Left cardiac atrium (tissue), 4 donors: ENCODE data around the gene SSC4D. TPM values are rescaled to one million over a fixed set of nuclear protein-coding genes. Genes with fewer than 3 reads are reported as not detected.
"Not testable (repeated sequence)": the region's sequence is repeated elsewhere in the genome, so short reads cannot be mapped to it uniquely, and the experiment has no call there.

Experiments
- ATAC-seq, 2 donors: fragments of 200-7000 bp; cut with Tn5 transposase; one replicate each; pipeline ENCODE4 v1.9.1; 2020; ENCODE audit warnings: mild to moderate bottlenecking in 2 of 2, moderate library complexity in 2 of 2
- DNase-seq: peaks from one replicate; pipeline ENCODE4 v3.0.0-alpha.2; 2020
- intact Hi-C, 2 donors: fragments of 100-400 bp; cut with DNase I; formaldehyde crosslinking; loops; one replicate each; pipeline versions ENCODE4 v1.14.1 to v1.15.1; 2022 to 2023
- long read RNA-seq: library from polyadenylated mRNA; unstranded; transcript quantifications from one replicate; pipeline ENCODE4 v2.0.0, GENCODE V29; 2021
- total RNA-seq, 2 donors: library from RNA; stranded (reverse); fragmentation: NEBNext Ultra II Directional; extraction: Animal tissue kit (Norgen Biotek cat#: 25700); gene quantifications; one replicate each; pipeline ENCODE4 v1.2.1, GENCODE V29; 2021
- donor health status: DM: no; HTN: yes; CAD: no.
- donor health status: DM: no; HTN: yes; CAD: no; lungs with severe emphysema.
- donor health status: DM: yes; HTN: yes; CAD: no.
- donor health status: Dilated cardiomyopathy.

The SSC4D gene
- total RNA-seq: 1 to 10 TPM in 1 of 2 donors, under 1 TPM in 1; 0.55 to 1.4 TPM
- long read RNA-seq, partial matches to known transcripts: 0 of 2 reads
- long read RNA-seq, other reads (novel, unspliced or antisense): 2 of 2 reads

DNA sequence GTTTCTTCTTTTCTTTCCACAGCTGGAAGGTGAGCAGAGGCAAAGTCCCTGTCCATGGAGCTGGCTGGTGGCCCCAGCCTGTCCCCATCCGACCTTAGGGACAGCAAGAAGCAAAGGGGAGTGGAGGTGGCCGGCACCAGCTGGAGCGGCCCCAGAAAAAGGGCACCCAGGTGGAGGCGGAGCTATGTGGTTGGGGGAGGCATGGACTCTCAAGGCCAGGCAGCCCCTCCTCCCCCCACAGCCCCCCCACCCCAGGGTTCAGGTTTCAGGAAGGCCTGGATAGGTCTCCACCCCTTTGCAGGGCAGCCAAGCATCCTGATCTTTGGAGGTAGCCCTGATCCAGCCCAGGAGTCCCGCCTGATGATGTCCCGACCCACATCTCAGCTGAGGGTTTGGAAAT lies at the start of gene SSC4D:
SSC4D (minus strand) TSS at position 161 of the 400 bp plus-strand sequence. CDS start 5,258 bp downstream, outside the sequence.
- intact Hi-C loops: no loop called here
- no peak for DNase-seq
- ATAC-seq: no peak

DNA sequence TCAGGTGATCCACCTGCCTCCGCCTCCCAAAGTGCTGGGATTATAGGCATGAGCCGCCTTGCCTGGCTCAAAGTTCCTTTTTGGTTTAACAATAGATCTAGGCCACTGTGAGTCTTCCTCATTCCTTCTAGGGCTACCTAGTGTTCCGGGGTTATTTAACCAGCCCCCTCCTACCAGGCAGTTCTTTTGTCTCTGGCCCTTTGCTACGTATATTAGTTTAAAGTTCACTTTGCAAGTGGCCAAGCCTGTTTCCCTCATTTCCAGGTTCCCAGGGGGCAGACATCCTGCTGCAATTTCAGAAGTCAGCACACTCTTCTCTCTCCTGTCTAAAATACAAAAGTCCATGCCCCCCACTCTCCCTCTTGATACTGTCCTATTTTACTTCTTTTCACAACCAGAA lies 49.0 kb upstream of the SSC4D start:
- DNase-seq, ATAC-seq, intact Hi-C loops: not testable (repeated sequence)

DNA sequence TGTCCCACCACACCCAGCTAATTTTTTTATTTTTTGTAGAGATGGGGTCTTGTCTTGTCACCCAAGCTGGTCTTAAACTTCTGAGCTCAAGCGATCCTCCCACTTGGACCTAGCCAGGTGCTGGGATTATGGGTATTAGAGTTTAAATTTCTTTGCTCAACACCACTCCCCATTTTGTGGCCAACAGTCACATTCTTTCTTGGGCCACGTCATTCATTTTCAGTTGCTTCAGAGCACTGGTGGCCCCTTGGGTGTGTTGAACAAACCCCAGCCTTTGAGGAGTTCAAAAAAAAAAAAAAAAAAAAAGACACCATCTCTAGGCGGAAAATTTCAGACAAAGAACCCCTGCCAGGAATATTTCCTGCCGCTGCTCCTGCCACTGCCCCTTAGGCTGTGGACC lies 47.5 kb upstream of the SSC4D start:
- DNase-seq, ATAC-seq, intact Hi-C loops: not testable (repeated sequence)

DNA sequence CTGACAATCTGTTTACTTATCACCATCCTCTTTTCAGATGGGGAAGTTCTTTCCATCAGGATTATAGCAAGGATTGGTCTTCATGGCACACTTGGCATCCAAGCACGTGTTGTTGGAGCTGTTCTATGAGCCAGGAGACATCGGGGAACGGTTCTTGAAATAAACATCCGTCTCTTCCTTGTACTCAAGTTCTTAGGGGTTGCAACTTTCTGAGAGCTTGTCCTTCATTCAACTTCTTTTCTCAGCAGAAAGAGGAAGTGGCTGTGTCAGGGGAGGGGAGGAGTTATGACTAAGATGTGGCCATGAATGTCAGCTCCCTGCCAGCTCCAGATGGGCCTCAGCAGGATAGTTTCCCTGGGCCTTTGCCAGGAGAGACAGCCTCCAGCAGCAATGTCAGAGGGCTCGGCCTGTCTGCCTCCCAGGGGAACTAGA lies 36.1 kb upstream of the SSC4D start:
- peak; percentile 97 to 99 for ATAC-seq
- intact Hi-C loops, DNase-seq: not testable (repeated sequence)

DNA sequence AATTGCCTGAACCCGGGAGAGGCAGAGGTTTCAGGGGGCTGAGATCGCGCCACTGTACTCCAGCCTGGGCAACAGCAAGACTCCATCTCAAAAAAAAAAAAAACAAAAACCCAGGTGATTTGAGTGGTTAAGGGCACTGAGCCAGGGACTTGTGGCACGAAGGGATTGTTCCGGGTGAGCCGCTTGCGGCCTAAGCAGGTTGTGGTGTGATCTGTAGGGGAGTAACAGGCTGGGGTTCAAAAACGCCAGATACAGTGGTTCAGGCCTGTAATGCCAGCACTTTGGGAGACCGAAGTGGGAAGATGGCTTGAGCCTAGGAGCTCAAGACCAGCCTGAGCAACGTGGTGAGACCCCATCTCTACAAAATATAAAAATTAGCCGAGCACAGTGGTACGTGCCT lies 34.3 kb upstream of the SSC4D start:
- DNase-seq, intact Hi-C loops, ATAC-seq: not testable (repeated sequence)

DNA sequence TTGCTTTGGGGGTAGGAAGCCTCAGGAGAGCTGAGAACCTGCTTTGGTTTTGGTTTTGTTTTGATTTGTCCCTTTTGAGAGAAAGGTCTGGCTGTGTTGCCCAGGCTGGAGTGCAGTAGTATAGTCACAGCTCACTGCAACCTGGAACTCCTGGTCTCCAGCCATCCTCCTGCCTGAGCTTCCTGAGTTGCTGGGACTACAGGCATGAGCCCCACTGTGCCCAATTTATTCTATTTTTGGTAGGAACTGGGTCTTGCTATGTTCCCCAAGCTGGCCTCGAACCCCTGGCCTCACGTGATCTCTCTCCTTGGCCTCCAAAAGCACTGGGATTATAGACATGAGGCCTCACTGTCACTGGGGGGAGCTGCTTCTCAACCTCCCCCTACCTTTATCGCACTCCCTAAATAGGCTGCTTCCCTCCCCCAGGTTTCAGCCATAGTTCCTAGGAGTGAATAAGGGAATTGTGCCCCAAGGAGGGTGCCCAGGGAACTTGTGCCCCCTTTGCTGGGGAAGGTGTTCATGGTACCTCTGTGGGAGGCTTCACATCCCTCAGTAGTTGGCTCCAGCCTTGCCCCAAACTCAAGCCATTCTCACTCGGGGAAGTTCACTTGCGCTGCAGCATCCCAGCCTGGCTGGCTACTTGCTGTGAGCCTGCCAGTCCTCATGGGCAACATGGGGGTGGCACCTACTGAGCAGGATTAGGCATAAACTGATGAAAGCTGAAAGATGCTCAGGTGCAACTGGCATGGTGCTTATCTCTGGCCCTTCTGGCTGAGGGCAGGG lies 33.4 kb upstream of the SSC4D start:
- ATAC-seq, intact Hi-C loops, DNase-seq: not testable (repeated sequence)

DNA sequence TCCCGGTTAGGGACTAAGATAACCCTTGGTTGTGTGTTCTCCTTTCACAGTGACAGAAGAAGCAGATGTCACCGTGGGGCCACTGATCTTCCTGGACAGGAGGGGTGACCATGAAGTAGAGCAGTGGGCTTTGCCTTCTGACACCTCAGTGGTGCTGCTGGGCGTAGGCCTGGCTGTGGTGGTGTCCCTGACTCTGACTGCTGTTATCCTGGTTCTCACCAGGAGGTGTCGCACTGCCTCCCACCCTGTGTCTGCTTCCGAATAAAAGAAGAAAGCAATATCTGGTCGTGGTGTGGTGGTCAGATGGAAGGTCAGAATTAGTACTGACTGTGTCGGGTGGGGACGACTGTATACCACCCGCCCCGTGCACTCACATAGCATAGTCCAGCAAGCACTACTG lies 32.3 kb upstream of the SSC4D start:
- ATAC-seq: peak; percentile 9 to 15
- DNase-seq, intact Hi-C loops: not testable (repeated sequence)

DNA sequence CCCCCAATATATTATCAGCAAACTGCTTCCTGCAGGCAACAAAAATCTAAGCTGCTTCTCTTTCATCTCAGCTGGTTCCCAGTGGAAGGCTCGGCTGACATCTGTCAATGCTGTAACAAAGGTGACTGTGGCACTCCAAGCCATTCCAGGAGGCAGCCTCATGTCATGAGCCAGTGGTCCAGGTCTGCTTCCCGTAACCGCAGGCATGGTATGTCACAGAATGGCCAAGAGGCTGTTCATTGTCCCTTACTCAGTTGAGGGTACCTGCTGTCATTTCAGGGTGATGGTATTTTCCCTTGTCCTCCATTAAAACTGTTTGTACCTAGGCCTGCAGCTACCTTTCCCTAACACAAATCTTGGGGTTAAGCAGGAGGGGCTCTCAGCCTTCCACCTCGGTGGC lies 30.9 kb upstream of the SSC4D start:
- DNase-seq, ATAC-seq, intact Hi-C loops: not testable (repeated sequence)

DNA sequence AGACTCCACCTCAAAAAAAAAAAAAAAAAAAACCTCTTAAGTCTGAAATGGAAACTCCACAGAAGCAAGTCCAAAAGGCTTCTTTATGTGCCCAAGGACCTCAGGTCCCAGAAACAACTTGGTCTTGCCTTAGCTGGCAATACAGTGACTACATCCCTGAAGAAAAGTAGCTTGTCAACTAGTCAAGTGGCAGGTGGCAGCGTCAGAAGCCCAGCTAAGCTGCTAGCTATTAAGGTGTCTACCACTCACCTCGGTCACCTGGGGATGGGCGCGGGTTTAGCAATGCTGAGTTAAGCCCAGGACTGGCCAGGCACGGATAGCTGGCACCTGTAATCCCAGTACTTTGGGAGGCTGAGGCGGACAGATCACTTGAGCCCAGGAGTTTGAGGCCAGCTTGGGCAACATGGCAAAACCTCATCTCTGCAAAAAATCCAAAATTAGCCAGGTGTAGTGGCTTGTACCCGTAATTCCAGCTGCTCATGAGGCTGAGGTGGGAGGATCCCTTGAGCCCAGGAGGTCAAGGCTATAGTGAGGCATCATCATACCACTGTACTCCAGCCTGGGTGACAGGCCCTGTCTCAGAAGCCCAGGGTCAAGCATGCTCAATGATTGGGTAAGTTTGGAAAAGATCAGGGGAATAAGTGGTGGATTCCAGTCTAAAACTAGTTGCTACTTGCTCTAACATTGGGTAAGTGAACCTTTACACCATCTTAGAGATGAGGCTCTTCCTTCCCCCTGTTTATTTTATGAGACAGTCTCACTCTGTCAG lies 29.8 kb upstream of the SSC4D start:
- intact Hi-C loops, DNase-seq: not testable (repeated sequence)
- ATAC-seq: peak in 1 of 2 donors; percentile 22

DNA sequence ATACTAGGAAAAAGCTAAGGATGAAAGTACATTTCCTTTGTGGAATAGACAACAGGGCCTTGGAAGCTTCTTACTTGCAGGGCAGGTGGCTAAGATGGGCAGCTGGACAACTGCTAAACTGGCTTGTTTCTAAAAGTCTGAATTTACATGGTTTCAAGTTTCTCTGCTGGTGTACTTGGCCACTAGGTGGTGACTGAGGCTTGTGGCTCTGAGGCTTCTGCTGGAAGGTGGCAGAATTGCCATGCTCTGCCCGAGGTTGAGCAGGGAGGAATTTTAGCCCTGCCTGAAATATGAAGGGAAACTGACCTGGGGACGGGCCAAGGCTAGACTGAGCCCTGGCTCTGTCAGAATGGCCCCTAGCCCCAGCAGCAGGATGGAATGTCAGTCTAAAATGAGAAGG lies 28.4 kb upstream of the SSC4D start:
- DNase-seq (peak; percentile 81), ATAC-seq (peak; percentile 75 to 84)
- intact Hi-C loops: not testable (repeated sequence)

DNA sequence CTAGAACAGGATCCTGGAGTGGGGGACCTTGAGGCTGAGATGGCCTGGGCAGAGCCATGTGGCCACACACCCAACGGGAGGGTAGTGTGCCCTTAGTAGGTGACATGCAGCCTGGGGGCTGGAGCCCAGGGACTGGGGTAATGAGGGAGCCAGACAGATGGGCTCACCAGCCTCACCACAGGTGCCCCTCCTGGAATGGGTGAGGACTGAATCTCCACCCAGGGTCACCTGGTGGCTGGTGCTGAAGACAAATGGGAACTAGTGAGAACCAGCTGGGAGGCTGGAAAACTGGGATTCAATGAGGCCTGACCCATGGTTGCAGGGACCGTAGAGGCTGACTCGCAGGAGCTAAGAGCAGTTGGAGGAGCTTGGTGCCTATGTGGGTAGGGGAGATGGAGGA lies 21.3 kb upstream of the SSC4D start:
- ATAC-seq (no peak), DNase-seq (no peak)
- intact Hi-C loops: no loop called here

DNA sequence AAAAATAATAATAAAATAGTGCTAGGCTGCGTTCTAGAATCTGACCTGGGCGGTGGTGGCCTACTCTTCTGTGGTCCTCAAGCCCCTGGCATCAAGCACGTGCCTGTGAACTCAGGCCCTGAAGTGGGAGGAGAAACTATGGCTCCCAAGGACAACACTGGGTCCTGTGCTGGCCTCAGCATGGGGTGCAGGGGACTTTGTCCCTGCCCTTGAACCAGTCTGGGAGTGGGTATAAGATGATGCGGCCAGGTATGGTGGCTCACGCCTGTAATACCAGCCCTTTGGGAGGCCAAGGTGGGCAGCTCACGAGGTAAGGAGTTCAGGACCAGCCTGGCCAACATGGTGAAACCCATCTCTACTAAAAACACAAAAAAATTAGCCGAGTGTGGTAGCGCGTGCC lies 20.7 kb upstream of the SSC4D start:
- intact Hi-C loops: no loop called here
- no peak for DNase-seq

DNA sequence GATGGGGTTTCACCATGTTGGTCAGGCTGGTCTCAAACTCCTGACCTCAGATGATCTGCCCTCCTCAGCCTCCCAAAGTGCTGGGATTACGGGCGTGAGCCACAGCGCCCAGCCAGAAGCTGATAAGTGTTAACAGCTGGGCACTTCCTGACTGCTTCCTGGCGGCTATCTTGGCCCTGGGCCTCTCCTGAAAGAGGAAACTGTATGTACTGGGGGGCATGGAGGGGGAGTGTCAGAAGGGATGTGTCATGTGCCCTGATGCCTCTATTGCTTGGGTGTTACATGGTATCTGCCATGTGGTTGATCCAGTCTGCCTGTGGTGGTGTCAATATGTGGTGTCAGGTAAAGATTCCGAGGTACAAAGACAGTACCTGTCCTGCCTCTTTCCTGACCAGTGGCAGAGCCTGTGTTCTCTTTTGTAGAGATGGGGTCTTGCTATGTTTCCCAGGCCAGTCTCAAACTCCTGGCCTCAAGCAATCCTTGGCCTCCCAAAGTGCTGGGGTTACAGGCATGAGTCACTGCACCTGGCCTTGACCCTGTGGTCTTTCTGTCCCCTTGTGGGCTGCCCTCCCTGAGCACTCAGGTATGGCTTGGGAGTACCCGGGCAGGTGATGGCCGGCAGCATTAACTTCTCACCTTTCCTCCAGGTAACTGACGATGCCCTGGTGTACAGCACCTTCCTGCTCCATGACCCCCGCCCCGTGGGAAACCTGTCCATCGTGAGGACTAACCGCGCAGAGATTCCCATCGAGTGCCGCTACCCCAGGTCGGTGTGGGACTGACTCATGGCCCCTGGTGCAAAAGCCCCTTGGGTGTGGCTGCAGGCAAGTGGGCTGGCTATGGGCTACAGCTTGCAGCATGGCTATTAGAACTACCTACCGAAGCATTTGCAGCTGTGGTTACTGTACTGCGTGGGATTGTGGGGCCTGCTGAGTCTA lies 19.6 kb upstream of the SSC4D start:
- peak; percentile 42 for DNase-seq
- ATAC-seq: peak; percentile 27 to 60

More for the DNA sequence above, 20.7 kb upstream of the SSC4D start:
- ATAC-seq: no peak

DNA sequence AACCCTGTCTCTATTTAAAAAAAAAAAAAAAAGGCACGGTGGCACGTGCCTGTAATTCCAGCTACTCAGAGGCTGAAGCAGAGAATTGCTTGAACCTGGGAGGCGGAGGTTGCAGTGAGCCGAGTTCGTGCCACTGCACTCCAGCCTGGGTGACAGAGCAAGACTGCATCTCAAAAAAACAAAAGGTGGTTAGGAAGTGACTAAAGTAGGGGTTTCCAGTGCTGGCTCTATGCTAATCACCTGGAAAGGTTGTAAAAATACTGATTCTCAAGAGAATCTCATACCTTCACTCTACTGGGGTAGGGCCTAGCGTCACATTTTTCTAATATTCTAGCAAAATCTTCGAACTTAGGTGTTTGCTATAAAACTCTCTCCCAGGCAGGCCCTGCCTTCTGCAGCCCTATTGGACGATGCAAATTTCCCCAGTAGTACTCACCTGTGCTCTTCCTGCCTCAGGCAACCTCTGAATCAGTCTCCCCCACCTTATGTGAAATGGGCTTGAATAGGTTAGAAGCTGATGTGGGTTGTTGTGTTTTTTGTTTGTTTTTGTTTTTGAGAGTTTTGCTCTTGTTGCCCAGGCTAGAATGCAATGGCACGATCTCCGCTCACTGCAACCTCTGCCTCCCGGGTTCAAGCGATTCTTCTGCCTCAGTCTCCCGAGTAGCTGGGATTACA lies 18.8 kb upstream of the SSC4D start:
- ATAC-seq (no peak), DNase-seq (no peak)
- intact Hi-C loops: no loop called here

More for the DNA sequence above, 19.6 kb upstream of the SSC4D start:
- intact Hi-C loops: no loop called here

DNA sequence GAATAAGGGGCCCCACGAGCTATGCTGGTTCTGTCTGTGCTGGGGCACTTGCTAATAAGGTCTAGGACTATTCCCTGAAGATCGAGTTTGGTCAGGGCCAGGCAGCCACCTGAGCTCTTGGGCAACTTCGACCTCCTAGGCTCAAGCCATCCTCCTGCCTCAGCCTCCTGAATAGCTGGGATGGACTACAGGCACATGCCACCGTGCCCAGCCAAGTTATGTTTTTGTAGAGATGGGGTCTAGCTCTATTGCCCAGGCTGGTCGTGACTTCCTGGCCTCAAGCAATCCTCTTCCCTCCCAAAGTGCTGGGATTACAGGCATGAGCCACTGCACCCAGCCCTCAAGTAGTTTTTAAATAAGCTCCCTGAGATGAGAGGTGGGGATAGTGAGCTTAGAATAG lies 18.1 kb upstream of the SSC4D start:
- no peak for ATAC-seq
- DNase-seq: no peak
- intact Hi-C loops: no loop called here

DNA sequence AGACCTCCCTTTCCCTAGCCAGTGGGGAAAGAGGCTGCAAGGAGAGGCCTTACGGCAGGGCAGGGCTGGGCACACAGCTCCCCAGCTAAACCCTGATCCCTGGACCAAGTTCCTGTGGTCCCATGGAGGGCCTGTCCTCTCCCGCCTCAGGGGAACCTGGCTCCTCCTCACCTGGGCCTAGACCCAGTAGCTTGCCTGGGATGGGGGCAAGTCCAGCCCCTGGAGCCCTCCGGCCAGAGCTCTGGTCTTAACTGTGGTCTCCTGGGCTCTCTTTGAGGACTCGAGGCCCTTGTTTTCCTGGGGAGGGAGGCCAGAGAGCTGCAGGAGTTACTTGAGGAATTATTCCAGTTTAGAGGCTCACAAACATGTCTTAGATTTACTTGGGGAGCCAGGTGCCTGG lies 16.7 kb upstream of the SSC4D start:
- intact Hi-C loops: no loop called here
- ATAC-seq (no peak), DNase-seq (no peak)

DNA sequence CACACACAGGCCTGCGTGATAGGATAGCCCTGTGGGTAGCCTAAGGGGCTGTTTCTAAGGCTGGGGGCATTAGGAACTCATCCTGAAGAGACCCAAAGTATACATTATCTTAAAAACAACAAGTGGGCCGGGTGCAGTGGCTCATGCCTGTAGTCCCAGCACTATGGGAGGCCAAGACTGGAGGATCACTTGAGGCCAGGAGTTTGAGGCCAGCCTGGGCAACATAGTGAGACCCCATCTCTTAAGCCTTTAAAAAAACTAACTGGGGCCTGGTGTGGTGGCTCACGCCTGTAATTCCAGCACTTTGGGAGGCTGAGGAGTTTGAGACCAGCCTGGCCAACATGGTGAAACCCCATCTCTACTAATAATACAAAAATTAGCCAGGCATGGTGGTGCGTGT lies 16.1 kb upstream of the SSC4D start:
- ATAC-seq, DNase-seq, intact Hi-C loops: not testable (repeated sequence)

DNA sequence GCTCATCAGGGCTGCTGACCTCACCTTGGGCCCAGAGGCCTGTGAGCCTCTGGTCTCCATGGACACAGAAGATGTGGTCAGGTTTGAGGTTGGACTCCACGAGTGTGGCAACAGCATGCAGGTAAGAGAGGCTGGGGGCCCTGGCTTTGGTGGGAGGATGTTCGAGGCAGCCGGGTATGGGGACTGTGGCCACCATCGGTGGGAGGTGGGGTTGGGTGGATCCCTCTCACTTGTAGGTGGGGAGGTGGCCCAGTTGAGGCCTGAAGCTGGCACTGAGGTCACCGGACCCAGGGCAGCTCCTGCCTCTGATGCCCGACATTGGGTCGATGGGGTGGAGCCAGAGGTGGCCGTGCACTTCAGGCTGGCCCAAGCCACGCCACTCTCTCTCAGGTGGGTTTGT lies 15.7 kb upstream of the SSC4D start:
- DNase-seq (no peak), ATAC-seq (no peak)
- intact Hi-C loops: no loop called here
